ENCODE data around the gene ATP6V0B.

DNA sequence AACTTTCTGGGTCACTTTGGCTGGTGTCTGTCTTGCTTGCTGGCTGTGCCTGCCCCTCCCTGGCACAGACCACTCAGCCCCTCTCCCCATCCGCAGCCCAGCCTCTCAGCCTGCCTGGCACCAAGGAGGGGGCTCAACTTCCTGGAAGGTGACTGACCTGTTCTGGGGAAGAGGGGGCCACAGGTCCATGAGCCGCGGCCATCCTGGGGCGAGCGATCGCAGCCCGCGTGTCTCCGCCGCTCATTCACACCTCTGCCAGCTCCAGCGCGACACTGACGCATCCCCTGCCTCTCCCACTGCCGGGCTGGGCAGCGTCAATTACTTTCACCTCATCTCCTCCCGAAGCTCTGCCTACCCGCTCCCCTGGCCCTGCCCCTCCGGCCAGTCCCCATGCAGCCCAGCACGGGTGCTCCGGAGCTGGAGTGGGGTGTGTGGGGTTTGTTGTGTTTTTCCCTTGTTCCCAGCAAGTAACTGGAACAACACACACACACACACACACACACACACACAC is 42.2 kb downstream of the ATP6V0B start:
- TF ChIP-seq POLR2AphosphoS5 (IDR thresholded peaks at IDR 0.05), result no peak
- TF ChIP-seq, protein P1, sequence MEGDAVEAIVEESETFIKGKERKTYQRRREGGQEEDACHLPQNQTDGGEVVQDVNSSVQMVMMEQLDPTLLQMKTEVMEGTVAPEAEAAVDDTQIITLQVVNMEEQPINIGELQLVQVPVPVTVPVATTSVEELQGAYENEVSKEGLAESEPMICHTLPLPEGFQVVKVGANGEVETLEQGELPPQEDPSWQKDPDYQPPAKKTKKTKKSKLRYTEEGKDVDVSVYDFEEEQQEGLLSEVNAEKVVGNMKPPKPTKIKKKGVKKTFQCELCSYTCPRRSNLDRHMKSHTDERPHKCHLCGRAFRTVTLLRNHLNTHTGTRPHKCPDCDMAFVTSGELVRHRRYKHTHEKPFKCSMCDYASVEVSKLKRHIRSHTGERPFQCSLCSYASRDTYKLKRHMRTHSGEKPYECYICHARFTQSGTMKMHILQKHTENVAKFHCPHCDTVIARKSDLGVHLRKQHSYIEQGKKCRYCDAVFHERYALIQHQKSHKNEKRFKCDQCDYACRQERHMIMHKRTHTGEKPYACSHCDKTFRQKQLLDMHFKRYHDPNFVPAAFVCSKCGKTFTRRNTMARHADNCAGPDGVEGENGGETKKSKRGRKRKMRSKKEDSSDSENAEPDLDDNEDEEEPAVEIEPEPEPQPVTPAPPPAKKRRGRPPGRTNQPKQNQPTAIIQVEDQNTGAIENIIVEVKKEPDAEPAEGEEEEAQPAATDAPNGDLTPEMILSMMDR (IDR thresholded peaks at IDR 0.05), result no peak

All from esophagus muscularis mucosa (tissue), 3 donors.